ENCODE data around the gene GMCL1. TPM values are rescaled to one million over a fixed set of nuclear protein-coding genes. Genes with fewer than 3 reads are reported as not detected.

The GMCL1 gene
- total RNA-seq, 1 donor from 2014 or later: 16.3 TPM

GRCh38 chr2:69786052-69786560, 43.4 kb upstream of the GMCL1 start:
- DNase-seq (ENCODE audit: low spot score in 2 of 2, unreplicated experiment in 2 of 2): no peak
- Mint-ChIP-seq H3K9me3 (no peaks in the 10 kb centered on the region), H3K27ac (peak overlapping the region; percentile 13), H3K4me1 (peaks cover 35% of the 10 kb centered on the region), H3K27me3 (ENCODE audit: low read depth) (no peaks in the 10 kb centered on the region), H3K36me3 (peaks cover 3% of the 10 kb centered on the region), H3K4me3 (no peak overlapping the region)
- TF ChIP-seq CTCF (IDR thresholded peaks at IDR 0.05; ENCODE audit: unreplicated experiment): no peak

- H3K4me1 Mint-ChIP-seq: peaks cover 31% of the 10 kb centered on the region
- H3K27me3 Mint-ChIP-seq (ENCODE audit: low read depth): no peaks in the 10 kb centered on the region
- H3K9me3 Mint-ChIP-seq: no peaks in the 10 kb centered on the region
- TF ChIP-seq CTCF (IDR thresholded peaks at IDR 0.05; ENCODE audit: unreplicated experiment): no peak
- H3K36me3 Mint-ChIP-seq: peaks cover 5% of the 10 kb centered on the region
- H3K27ac Mint-ChIP-seq: peak overlapping the region; percentile 97
- H3K4me3 Mint-ChIP-seq: no peak overlapping the region
- peak in 1 of 2 experiments; percentile 44 for DNase-seq (ENCODE audit: low spot score in 2 of 2, unreplicated experiment in 2 of 2)
Observed at GRCh38 chr2:69789175-69789721, 40.2 kb upstream of the GMCL1 start.

GRCh38 chr2:69789772-69790600, 39.5 kb upstream of the GMCL1 start:
- Mint-ChIP-seq H3K4me1 (peaks cover 32% of the 10 kb centered on the region), H3K4me3 (peak overlapping the region; percentile 3), H3K9me3 (no peaks in the 10 kb centered on the region), H3K27me3 (ENCODE audit: low read depth) (no peaks in the 10 kb centered on the region), H3K36me3 (peaks cover 5% of the 10 kb centered on the region), H3K27ac (peak overlapping the region; percentile 97)
- no peak for TF ChIP-seq CTCF (IDR thresholded peaks at IDR 0.05; ENCODE audit: unreplicated experiment)
- DNase-seq (ENCODE audit: low spot score in 2 of 2, unreplicated experiment in 2 of 2): no peak

DNA sequence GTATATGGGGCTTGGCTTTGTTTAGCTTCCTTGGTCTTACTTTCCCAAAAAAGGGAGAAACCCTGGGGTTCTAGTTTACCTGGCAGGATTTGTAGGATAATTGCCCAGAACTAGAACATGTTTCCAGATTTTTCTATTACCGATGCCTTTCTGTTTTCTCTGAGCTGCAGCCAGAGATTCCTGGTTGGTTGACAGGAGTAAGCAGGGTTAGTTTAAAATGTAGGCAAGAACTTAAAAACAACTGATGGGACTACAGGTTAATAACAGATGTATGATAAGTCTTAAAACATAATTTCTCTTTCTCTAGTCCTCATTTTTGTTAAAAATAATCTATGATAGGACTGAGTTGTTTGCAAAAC, 38.9 kb upstream of the GMCL1 start:
- no peaks in the 10 kb centered on the region for H3K27me3 Mint-ChIP-seq (ENCODE audit: low read depth)
- H3K27ac Mint-ChIP-seq: peak overlapping the region; percentile 97
- H3K9me3 Mint-ChIP-seq: no peaks in the 10 kb centered on the region
- no peak for DNase-seq (ENCODE audit: low spot score in 2 of 2, unreplicated experiment in 2 of 2)
- peaks cover 5% of the 10 kb centered on the region for H3K36me3 Mint-ChIP-seq
- no peak overlapping the region for H3K4me3 Mint-ChIP-seq
- TF ChIP-seq CTCF (IDR thresholded peaks at IDR 0.05; ENCODE audit: unreplicated experiment): no peak
- H3K4me1 Mint-ChIP-seq: peaks cover 36% of the 10 kb centered on the region

DNA sequence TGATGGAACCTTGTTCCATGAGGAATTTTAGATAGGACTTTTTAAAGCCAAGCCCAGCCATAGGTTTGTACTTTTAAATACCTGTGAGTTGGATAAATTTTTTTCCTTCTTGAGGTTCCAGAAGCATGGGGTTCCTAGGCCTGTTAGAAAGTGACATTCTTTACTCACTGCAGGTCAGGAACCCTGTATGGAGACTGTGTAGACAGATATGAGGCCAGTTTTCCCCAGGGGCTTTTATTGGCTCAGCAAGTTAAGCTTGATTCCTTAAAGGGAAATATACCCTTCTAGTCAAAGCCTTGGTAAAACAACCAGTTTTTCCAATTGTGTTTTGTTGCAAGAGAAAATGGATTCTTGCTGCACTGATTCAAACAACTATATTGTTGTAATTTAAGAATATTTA, 38.4 kb upstream of the GMCL1 start:
- Mint-ChIP-seq H3K27ac (peak overlapping the region; percentile 97), H3K9me3 (no peaks in the 10 kb centered on the region), H3K27me3 (ENCODE audit: low read depth) (no peaks in the 10 kb centered on the region), H3K36me3 (peaks cover 5% of the 10 kb centered on the region), H3K4me1 (peaks cover 39% of the 10 kb centered on the region), H3K4me3 (no peak overlapping the region)
- no peak for DNase-seq (ENCODE audit: low spot score in 2 of 2, unreplicated experiment in 2 of 2)
- no peak for TF ChIP-seq CTCF (IDR thresholded peaks at IDR 0.05; ENCODE audit: unreplicated experiment)

All from mesothelial cell of epicardium (in vitro differentiated cells).